HK-2 (cell line): ENCODE data around the gene ARPP19.
"Not testable (repeated sequence)": the region's sequence is repeated elsewhere in the genome, so short reads cannot be mapped to it uniquely, and the experiment has no call there.

Experiments used
- DNase-seq: peaks from one replicate; pipeline ENCODE4 v3.0.0-alpha.2; 2018; ENCODE audit not compliant: unreplicated experiment

The ARPP19 gene

GRCh38 chr15:52512869-52513268 lies 56.0 kb downstream of the ARPP19 start:
- not testable (repeated sequence) for DNase-seq

DNA sequence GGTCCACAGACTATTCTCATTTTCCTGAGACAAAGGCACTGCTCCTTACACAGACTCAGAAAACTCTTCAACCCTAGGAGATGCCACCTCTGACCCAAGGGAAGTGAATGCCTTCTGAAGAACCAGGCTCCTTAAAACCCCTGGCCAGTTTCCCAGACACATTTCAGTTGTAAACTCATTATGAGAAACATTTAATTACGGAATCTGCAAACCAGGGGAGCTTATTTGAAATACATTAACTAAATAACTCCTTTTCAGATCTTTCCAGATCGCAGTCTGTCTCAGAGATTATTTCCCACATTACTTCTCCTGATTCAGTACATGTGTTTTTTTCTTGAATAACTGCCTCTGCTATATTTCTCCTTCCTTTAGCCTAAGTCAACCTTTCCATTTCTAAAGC lies 57.7 kb downstream of the ARPP19 start:
- no peak for DNase-seq

- no peak for DNase-seq
Observed at GRCh38 chr15:52509500-52510245, 59.2 kb downstream of the ARPP19 start.

- DNase-seq: no peak
Observed at GRCh38 chr15:52506549-52506948, 62.3 kb downstream of the ARPP19 start.

DNA sequence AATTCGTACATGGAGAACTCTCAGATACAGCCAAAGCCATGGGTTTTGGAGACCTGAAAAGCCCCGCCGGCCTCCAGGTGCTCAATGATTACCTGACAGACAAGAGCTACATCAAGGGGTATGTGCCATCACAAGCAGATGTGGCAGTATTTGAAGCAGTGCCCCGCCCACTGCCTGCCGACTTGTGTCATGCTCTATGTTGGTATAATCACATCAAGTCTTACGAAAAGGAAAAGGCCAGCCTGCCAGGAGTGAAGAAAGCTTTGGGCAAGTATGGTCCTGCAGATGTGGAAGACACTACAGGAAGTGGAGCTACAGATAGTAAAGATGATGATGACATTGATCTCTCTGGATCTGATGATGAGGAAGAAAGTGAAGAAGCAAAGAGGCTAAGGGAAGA lies 63.7 kb downstream of the ARPP19 start:
- no peak for DNase-seq

DNA sequence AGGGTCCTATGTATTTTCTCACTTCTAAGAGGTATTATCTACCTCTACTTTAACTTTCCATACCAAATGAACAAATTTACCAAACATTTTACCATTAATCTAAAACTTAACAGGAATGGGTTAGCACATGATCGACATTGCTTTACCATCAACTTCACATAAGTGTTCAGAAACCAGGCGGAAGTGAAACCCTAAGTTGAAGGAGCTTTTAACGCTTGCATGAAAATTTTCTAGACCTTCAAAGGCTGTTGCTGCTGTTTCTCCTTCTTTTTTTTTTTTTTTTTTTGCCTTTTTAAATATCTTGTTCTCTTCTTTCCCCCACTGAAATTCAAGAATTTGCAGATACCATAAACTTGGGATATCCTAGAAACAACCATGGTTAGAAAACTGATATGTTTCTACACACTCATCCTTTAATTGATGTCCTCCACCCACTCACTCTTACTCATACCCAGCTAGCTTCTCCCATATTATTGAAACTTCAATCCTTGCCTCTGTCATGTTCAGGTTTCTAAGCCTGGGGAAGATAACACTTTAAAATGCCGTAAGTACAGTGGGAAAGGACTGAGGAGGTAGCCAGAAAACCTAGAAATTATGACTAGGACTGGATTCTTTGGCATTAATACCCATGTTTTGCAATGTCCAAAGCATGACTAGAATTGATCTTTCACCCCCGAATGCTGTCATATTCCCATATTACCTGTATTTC lies 64.9 kb downstream of the ARPP19 start:
- no peak for DNase-seq

GRCh38 chr15:52502608-52503007 lies 66.2 kb downstream of the ARPP19 start:
- no peak for DNase-seq

DNA sequence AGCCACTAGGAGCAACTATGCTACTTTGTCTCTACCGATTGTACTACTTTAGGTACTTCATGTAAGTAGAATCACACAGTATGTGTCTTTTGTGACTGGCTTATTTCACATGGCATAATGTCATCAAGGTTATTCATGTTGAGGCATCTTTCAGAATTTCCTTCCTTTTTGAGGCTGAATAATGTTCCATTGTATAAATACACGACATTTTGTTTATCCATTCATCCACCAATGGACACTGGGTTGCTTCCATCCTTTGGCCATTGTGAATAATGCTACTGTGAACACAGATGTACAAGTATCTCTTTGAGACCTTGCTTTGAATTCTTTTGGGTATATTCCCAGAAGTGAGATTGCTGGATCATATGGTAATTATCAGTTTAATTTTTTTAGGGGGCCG lies 69.3 kb downstream of the ARPP19 start:
- DNase-seq: no peak

- DNase-seq: no peak
Observed at GRCh38 chr15:52498706-52499105, 70.1 kb downstream of the ARPP19 start.
